Activated naive CD4-positive, alpha-beta T cell treated with anti-CD3 and anti-CD28 coated beads, Interleukin-2, amount 50 U/mL, for 72 hours (primary cell): ENCODE data around the gene MYRIP. TPM values are rescaled to one million over a fixed set of nuclear protein-coding genes. Genes with fewer than 3 reads are reported as not detected.

ENCODE experiments used
- ATAC-seq, 2 donors: fragments of 150-1000 bp; cut with Tn5 transposase; 2 replicates each; pipeline ENCODE4 v1.10.0; 2021; ENCODE audit warnings: mild to moderate bottlenecking in 2 of 2, moderate library complexity in 2 of 2
- DNase-seq, 2 donors: peaks; one replicate each; pipeline ENCODE4 v3.0.0; 2021 to 2022; ENCODE audit warnings: low spot score in 2 of 2
- H3K27ac Mint-ChIP-seq, 2 donors: one replicate each; pipeline ENCODE4 v1.8.0; 2022; ENCODE audit warnings: mild to moderate bottlenecking in 2 of 2, mixed read lengths in 2 of 2
- H3K36me3 Mint-ChIP-seq, 2 donors: one replicate each; pipeline ENCODE4 v1.8.0; 2022; ENCODE audit warnings: mixed read lengths in 2 of 2
- H3K9me3 Mint-ChIP-seq, 2 donors: one replicate each; pipeline ENCODE4 v1.8.0; 2022; ENCODE audit warnings: mixed read lengths in 2 of 2
- total RNA-seq, 2 donors: library from RNA; stranded (reverse); gene quantifications; one replicate each; pipeline ENCODE4 v1.2.3, GENCODE V29; 2022

Gene MYRIP
- total RNA-seq, 2 donors from 2014 or later, result not detected

GRCh38 chr3:39917065-39917773 is 107.8 kb downstream of the MYRIP start:
- no peak overlapping the region for H3K27ac Mint-ChIP-seq
- no peaks in the 10 kb centered on the region for H3K9me3 Mint-ChIP-seq
- DNase-seq, result no peak
- no peaks in the 10 kb centered on the region for H3K36me3 Mint-ChIP-seq
- ATAC-seq, result peak in 1 of 2 donors; percentile 54

DNA sequence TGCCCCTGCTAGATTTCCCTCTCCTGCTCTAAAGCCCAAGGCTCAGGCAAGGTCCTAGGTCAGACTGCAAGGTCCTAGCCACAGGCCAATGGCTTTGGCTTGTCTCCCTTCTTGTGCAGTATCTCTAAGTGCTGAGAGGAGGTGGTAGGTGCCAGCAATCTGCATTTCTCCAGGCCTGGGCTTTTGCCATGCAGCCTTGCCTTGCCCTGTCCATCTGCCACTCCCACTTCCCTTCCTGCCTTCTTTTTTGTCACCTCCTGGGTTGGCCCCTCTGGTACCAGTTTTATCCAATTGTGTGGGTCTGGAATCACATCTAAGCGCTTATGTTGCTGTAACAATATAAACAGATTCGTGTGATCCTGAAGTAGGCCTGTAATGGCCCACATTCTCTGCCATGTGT is 109.9 kb downstream of the MYRIP start:
- ATAC-seq, result no peak
- DNase-seq, result no peak
- no peak overlapping the region for H3K27ac Mint-ChIP-seq
- H3K36me3 Mint-ChIP-seq, result no peaks in the 10 kb centered on the region
- H3K9me3 Mint-ChIP-seq, result no peaks in the 10 kb centered on the region

GRCh38 chr3:39920271-39920670 is 110.9 kb downstream of the MYRIP start:
- Mint-ChIP-seq H3K9me3 (no peaks in the 10 kb centered on the region), H3K27ac (no peak overlapping the region), H3K36me3 (no peaks in the 10 kb centered on the region)
- ATAC-seq (no peak), DNase-seq (no peak)

DNA sequence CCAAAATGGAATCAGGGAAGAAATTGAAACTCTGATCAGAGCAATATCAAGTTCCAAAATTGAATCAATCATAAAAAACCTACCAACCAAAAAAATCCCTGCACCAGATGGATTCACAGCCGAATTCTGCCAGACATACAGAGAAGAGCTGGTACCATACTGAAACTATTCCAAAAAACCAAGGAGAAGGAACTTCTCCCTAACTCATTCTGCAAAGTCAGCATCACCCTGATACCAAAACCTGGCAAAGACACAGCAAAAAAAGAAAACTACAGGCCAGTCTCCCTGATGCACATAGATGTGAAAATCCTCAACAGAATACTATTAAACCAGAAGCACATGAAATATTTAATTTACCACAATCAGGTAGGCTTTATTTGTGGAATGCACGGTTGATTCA is 118.1 kb downstream of the MYRIP start:
- Mint-ChIP-seq H3K9me3 (peaks cover 3 to 4% of the 10 kb centered on the region in 2 donors), H3K27ac (no peak overlapping the region), H3K36me3 (no peaks in the 10 kb centered on the region)
- DNase-seq (no peak), ATAC-seq (no peak)

DNA sequence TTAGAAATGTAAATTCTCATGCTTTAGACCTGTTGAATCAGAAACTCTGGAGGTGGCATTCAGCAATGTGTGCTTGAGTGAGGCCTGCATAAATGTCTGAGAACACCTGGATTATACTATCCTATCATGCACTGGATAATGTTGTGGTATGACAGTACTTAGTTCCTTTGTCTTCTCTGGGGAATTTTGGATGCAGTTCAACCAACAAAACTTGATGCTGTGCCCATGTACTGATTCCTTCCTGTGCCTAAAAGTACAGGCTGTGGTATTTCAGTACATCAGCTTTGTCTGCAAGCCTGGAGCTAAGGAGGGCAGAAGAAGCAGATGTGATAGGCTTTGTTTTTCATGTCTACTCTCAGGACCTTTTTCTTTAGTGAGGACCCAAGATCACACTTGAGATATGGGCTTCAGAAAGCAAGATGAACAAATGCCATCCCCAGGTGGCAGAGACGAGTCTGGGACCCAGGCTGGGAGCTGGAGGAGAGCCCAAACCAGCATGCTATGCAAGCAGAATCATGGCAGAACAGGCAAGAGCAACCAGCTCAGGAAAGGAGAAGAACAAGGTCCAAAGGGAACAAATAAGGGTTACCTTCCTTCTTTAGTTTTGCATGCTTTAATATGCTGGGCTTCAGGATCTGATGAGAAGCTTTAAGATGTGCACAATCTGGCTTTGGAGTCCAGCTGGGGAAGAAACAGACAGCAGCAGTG is 124.7 kb downstream of the MYRIP start:
- no peaks in the 10 kb centered on the region for H3K36me3 Mint-ChIP-seq
- no peaks in the 10 kb centered on the region for H3K9me3 Mint-ChIP-seq
- no peak for DNase-seq
- no peak overlapping the region for H3K27ac Mint-ChIP-seq
- no peak for ATAC-seq

DNA sequence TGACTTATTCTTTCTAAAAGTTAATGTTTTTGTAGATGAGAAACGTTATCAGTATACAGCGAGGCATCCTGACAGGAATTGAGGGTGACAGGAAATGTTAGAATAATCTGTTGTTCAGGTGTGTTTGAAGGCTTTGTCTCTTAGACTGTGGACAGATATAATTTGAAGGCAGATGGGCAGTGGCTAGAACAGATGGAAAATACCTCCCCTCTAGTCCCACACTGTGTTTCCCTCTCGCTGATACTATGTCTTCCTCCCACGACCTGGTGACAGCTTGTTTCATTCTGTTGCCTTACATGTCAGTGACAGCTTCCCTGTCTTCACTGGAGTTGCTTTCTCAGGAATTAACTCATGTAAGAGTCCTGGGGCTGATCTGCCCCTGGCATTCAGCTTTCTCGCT is 125.3 kb downstream of the MYRIP start:
- ATAC-seq, result no peak
- no peak for DNase-seq
- Mint-ChIP-seq H3K27ac (no peak overlapping the region), H3K9me3 (no peaks in the 10 kb centered on the region), H3K36me3 (no peaks in the 10 kb centered on the region)

GRCh38 chr3:39935261-39935660 is 125.9 kb downstream of the MYRIP start:
- no peaks in the 10 kb centered on the region for H3K36me3 Mint-ChIP-seq
- DNase-seq (no peak), ATAC-seq (no peak)
- no peaks in the 10 kb centered on the region for H3K9me3 Mint-ChIP-seq
- H3K27ac Mint-ChIP-seq, result no peak overlapping the region

GRCh38 chr3:39936848-39937247 is 127.4 kb downstream of the MYRIP start:
- DNase-seq (no peak), ATAC-seq (no peak)
- H3K9me3 Mint-ChIP-seq, result no peaks in the 10 kb centered on the region

GRCh38 chr3:39937315-39937714 is 127.9 kb downstream of the MYRIP start:
- no peaks in the 10 kb centered on the region for H3K9me3 Mint-ChIP-seq
- ATAC-seq (no peak), DNase-seq (no peak)
- H3K36me3 Mint-ChIP-seq, result no peaks in the 10 kb centered on the region
- H3K27ac Mint-ChIP-seq, result no peak overlapping the region

More at GRCh38 chr3:39936848-39937247, 127.4 kb downstream of the MYRIP start:
- Mint-ChIP-seq H3K36me3 (no peaks in the 10 kb centered on the region), H3K27ac (no peak overlapping the region)

GRCh38 chr3:39937874-39938273 is 128.5 kb downstream of the MYRIP start:
- H3K36me3 Mint-ChIP-seq, result no peaks in the 10 kb centered on the region
- H3K27ac Mint-ChIP-seq, result no peak overlapping the region
- ATAC-seq, result no peak
- DNase-seq, result no peak
- H3K9me3 Mint-ChIP-seq, result no peaks in the 10 kb centered on the region

DNA sequence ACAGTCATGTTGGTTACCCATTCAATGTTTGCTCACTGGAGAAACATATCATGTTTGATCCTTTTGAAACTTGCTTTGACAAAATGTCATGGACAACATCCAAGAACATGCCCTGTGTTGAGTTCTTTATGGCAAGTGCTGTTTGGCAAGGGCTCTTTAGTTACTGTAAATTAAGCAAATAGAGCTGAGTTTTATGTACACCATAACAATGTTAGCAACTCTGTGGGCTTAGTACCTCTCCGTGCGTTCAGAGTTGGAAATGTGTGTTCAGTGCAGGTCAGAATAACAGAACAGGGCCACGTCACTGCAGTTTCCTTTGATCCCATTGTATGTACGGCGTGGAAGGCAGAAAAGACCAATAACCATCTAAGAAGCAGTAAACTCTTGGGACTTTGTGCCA is 132.5 kb downstream of the MYRIP start:
- no peak for ATAC-seq
- no peaks in the 10 kb centered on the region for H3K36me3 Mint-ChIP-seq
- H3K9me3 Mint-ChIP-seq, result peaks cover under 1 to 4% of the 10 kb centered on the region in 2 donors
- no peak overlapping the region for H3K27ac Mint-ChIP-seq
- DNase-seq, result no peak

DNA sequence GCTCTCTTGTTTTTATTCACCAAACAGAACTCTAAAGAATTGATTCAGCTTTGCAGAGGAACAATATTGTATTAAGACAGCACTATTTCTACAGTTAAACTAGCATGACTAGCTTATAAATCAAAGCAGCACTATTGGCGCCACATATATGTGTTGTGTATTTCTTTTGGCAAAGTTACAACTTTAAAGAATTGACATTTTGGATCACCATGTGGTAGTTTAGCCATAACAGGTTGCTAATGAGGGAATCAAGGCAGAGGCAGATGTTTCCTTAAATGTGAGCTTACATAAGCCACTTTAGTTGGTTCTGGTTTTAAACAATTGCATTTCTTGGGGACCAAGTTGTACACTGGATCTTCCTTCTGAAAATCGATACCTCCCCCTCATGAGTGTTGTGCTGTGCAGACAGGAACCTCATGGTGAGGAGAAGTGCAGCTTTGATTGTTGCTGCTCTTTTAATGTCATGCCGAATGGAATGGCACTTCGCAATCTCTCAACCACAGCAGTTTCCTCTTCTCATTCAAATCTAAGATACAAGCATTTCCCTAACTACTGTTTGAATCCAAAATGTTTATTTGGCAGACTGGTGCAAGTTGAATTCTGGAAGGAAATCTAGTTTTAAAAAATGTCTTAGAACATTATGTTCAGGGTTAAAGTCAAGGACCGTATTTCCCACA is 151.2 kb downstream of the MYRIP start:
- no peak overlapping the region for H3K27ac Mint-ChIP-seq
- peaks cover 0 to 6% of the 10 kb centered on the region in 2 donors for H3K36me3 Mint-ChIP-seq
- H3K9me3 Mint-ChIP-seq, result peaks cover 5 to 7% of the 10 kb centered on the region in 2 donors
- no peak for DNase-seq
- ATAC-seq, result no peak

DNA sequence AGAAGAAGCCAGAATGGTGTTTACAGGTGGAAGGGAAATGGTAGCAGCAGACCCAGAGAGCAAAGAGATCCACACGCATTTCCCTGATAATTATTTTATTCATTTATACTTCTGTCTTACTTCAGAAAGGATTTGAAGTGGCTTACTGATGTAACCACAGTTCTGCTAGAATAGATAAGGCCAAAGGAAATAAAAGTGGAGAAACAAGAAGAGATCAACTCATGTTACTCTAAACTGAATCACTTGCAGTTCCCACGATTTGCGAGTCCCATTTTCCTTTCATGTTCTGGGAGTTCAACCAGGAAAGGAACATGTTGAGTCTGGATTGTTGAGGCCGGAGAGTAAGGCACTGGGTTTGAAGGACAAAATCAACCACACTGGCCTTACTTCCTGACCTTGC is 151.8 kb downstream of the MYRIP start:
- Mint-ChIP-seq H3K27ac (no peak overlapping the region), H3K9me3 (peaks cover 4% of the 10 kb centered on the region in 2 donors), H3K36me3 (peaks cover 0 to 4% of the 10 kb centered on the region in 2 donors)
- no peak for ATAC-seq
- no peak for DNase-seq

- no peak for ATAC-seq
- no peak overlapping the region for H3K27ac Mint-ChIP-seq
Observed at GRCh38 chr3:39962581-39962980, 153.2 kb downstream of the MYRIP start.

GRCh38 chr3:39965461-39965860 is 156.1 kb downstream of the MYRIP start:
- DNase-seq, result no peak
- no peaks in the 10 kb centered on the region for H3K9me3 Mint-ChIP-seq
- H3K27ac Mint-ChIP-seq, result no peak overlapping the region

More at GRCh38 chr3:39962581-39962980, 153.2 kb downstream of the MYRIP start:
- Mint-ChIP-seq H3K9me3 (no peaks in the 10 kb centered on the region), H3K36me3 (no peaks in the 10 kb centered on the region)
- no peak for DNase-seq

GRCh38 chr3:39965997-39966396 is 156.6 kb downstream of the MYRIP start:
- H3K9me3 Mint-ChIP-seq, result no peaks in the 10 kb centered on the region
- ATAC-seq (no peak), DNase-seq (no peak)
- H3K36me3 Mint-ChIP-seq, result no peaks in the 10 kb centered on the region
- H3K27ac Mint-ChIP-seq, result no peak overlapping the region

More at GRCh38 chr3:39965461-39965860, 156.1 kb downstream of the MYRIP start:
- H3K36me3 Mint-ChIP-seq, result no peaks in the 10 kb centered on the region
- no peak for ATAC-seq

DNA sequence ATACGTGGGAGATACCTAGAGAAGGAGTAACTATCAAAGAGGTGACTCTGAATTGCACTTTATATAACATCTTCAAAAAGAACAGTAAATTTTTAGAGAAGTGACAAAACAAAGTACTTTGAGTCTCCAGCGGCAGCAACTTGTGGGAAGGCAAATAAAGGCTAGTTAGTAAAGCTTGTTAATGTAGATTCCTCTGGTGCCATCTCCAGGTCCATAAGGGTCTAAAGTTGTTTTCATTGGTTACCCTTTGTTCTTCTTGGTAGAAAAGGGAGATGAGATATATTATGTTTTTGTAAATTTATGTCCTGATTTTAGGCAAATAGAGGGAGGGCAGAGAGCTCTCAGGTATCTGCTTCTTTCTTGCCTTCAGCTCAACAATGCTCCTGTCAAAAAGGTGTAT is 161.6 kb downstream of the MYRIP start:
- DNase-seq, result no peak
- ATAC-seq, result no peak
- no peak overlapping the region for H3K27ac Mint-ChIP-seq
- peaks cover 0 to 5% of the 10 kb centered on the region in 2 donors for H3K9me3 Mint-ChIP-seq
- H3K36me3 Mint-ChIP-seq, result peaks cover 0 to 5% of the 10 kb centered on the region in 2 donors
